Measurements from ENCODE around the gene PDK1. TPM values are rescaled to one million over a fixed set of nuclear protein-coding genes. Genes with fewer than 3 reads are reported as not detected.
A peak's percentile ranks its signal among the peaks of the same experiment; 100 is the strongest.

Gene PDK1
- total RNA-seq, 4 donors from 2014 or later: 12.4 to 25.6 (median 19.2) TPM

DNA sequence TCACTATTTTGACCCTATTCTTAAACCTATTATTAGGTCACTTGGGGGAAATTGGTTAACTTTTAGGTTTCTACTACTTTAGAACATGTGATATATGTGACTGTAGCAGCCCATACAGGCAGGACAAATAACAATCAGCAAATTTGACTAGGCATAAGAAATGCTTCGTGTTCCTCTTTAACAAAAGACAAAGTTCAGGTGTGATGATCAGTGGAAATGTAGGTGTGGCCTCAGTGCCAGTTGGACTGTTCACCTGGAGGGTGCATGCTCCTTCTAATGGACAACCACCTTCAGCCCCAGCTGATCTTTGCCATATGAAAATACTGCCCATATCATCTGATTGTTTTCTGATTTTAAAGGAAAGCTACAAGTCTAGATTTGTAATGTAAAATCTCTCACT is 6.4 kb downstream of the PDK1 start:
- Histone ChIP-seq H3K27me3 (no peaks in the 10 kb centered on the region), H3K27ac (no peak overlapping the region), H3K9me3 (no peaks in the 10 kb centered on the region), H3K4me3 (no peak overlapping the region), H3K4me1 (peaks cover 0 to 3% (median 0%) of the 10 kb centered on the region in 4 donors), H3K36me3 (peaks cover 0 to 25% (median 0%) of the 10 kb centered on the region in 3 donors)
- no peak for TF ChIP-seq POLR2A (IDR thresholded peaks at IDR 0.05)
- TF ChIP-seq, protein P1, sequence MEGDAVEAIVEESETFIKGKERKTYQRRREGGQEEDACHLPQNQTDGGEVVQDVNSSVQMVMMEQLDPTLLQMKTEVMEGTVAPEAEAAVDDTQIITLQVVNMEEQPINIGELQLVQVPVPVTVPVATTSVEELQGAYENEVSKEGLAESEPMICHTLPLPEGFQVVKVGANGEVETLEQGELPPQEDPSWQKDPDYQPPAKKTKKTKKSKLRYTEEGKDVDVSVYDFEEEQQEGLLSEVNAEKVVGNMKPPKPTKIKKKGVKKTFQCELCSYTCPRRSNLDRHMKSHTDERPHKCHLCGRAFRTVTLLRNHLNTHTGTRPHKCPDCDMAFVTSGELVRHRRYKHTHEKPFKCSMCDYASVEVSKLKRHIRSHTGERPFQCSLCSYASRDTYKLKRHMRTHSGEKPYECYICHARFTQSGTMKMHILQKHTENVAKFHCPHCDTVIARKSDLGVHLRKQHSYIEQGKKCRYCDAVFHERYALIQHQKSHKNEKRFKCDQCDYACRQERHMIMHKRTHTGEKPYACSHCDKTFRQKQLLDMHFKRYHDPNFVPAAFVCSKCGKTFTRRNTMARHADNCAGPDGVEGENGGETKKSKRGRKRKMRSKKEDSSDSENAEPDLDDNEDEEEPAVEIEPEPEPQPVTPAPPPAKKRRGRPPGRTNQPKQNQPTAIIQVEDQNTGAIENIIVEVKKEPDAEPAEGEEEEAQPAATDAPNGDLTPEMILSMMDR (IDR thresholded peaks at IDR 0.05): no peak
- peak in 1 of 3 donors; percentile 62 for DNase-seq

DNA sequence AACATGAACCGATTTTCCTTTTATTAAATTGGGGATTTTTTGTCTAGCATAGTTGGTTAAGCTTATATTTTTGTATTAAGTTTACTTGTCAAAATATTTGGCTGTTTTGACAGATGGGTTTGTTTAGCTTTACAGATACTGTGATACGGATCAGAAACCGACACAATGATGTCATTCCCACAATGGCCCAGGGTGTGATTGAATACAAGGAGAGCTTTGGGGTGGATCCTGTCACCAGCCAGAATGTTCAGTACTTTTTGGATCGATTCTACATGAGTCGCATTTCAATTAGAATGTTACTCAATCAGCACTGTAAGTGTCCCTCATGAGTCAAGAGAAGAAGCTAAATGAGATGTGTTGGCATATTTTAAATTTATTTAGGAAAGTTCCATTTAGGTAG is 8.5 kb downstream of the PDK1 start:
- TF ChIP-seq, protein P1 (IDR thresholded peaks at IDR 0.05): no peak
- TF ChIP-seq POLR2A (IDR thresholded peaks at IDR 0.05): no peak
- H3K36me3 ChIP-seq: peaks cover 0 to 25% (median 0%) of the 10 kb centered on the region in 3 donors
- H3K27ac ChIP-seq: no peak overlapping the region
- no peaks in the 10 kb centered on the region for H3K27me3 ChIP-seq
- H3K4me3 ChIP-seq: no peak overlapping the region
- no peak for DNase-seq
- H3K4me1 ChIP-seq: no peaks in the 10 kb centered on the region
- no peaks in the 10 kb centered on the region for H3K9me3 ChIP-seq

DNA sequence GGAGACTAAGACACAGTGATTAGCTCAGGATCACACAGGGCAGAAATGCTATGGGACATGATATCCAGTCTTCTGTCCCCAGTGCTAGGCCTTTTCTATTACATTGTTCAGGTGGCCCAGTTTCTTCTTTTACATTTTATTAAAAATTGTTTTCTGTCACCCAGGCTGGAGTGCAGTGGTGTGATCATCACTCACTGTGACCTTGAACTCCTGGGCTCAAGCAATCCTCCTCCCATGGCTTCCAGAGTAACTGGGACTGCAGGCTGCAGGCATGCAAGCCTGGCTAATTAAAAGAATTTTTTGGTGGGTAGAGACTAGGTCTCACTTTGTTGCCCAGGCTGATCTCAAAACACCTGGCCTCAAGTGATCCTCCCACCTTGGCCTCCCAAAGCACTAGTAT is 15.4 kb downstream of the PDK1 start:
- no peak for DNase-seq
- H3K4me1 ChIP-seq: no peaks in the 10 kb centered on the region
- no peak overlapping the region for H3K27ac ChIP-seq
- H3K27me3 ChIP-seq: no peaks in the 10 kb centered on the region
- TF ChIP-seq, protein P1 (IDR thresholded peaks at IDR 0.05): no peak
- no peak for TF ChIP-seq POLR2A (IDR thresholded peaks at IDR 0.05)
- H3K9me3 ChIP-seq: peaks cover 0 to 14% (median 0%) of the 10 kb centered on the region in 4 donors
- H3K4me3 ChIP-seq: no peak overlapping the region
- peaks cover 0 to 34% (median 0%) of the 10 kb centered on the region in 3 donors for H3K36me3 ChIP-seq

DNA sequence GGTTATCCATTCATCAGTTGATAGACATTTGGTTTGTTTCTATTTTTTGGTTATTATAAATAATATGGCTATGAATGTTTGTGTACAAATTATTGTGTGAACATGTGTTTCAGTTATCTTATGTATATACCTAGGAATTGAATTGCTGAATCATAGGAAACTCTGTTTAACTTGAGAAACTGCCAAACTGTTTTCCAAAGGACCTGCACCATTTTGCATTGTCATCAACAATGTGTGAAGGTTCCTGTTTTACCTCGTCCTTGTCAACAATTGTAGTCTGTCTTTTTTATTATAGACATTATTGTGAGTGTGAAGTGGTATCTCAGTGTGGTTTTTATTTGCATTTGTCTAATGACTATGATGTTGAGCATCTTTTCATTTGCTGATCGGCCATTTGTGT is 17.1 kb downstream of the PDK1 start:
- no peaks in the 10 kb centered on the region for H3K27me3 ChIP-seq
- TF ChIP-seq POLR2A (IDR thresholded peaks at IDR 0.05): no peak
- peaks cover 0 to 42% (median 0%) of the 10 kb centered on the region in 3 donors for H3K36me3 ChIP-seq

DNA sequence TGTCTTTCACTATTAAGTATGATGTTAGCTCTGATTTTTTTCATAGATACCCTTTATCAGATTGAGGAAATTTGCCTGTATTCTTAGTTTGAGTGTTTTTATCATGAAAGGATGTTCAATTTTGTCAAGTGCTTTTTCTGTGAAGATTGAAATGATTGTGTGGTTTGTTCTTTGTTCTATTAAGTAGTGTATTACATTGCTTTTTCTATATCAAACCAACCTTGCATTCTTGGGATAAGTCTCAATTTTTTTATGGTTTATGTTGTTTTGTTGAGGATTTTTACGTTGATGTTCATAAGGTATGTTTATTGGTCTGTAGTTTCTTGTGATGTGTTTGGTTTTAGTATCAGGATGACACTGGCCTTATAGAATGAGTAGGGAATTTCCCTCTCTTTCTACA is 19.1 kb downstream of the PDK1 start:
- no peak overlapping the region for H3K27ac ChIP-seq
- TF ChIP-seq, protein P1 (IDR thresholded peaks at IDR 0.05): no peak
- no peak for TF ChIP-seq POLR2A (IDR thresholded peaks at IDR 0.05)

More for the DNA sequence above, 17.1 kb downstream of the PDK1 start:
- peaks cover 0 to 18% (median 0%) of the 10 kb centered on the region in 4 donors for H3K9me3 ChIP-seq
- no peak overlapping the region for H3K4me3 ChIP-seq
- no peak for DNase-seq
- no peak overlapping the region for H3K27ac ChIP-seq
- no peaks in the 10 kb centered on the region for H3K4me1 ChIP-seq

DNA sequence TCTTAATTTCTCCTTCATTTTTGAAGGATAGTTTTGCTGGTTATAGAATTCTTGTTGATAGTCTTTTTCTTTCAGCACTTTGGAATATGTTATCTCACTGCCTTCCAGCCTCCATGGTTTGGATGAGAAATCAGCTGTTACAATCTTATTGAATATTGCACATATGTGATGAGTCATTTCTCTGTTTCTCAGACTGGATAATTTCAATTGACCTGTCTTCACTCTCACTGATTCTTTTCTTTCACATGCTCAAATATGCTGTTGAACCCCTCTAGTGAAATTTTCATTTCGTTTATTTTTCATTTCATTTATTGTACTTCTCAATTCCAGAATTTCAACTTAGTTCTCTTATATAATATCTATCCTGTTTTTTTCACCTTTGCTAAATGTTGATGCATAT is 22.2 kb downstream of the PDK1 start:
- no peak overlapping the region for H3K27ac ChIP-seq
- TF ChIP-seq, protein P1 (IDR thresholded peaks at IDR 0.05): no peak
- TF ChIP-seq POLR2A (IDR thresholded peaks at IDR 0.05): no peak
- H3K36me3 ChIP-seq: peaks cover 0 to 33% (median 0%) of the 10 kb centered on the region in 3 donors
- no peak overlapping the region for H3K4me3 ChIP-seq
- no peaks in the 10 kb centered on the region for H3K27me3 ChIP-seq
- H3K4me1 ChIP-seq: no peaks in the 10 kb centered on the region
- H3K9me3 ChIP-seq: peaks cover 0 to 20% (median 0%) of the 10 kb centered on the region in 4 donors
- DNase-seq: no peak

More for the DNA sequence above, 19.1 kb downstream of the PDK1 start:
- Histone ChIP-seq H3K36me3 (peaks cover 0 to 39% (median 0%) of the 10 kb centered on the region in 3 donors), H3K4me3 (no peak overlapping the region), H3K9me3 (peaks cover 0 to 20% (median 0%) of the 10 kb centered on the region in 4 donors), H3K4me1 (no peaks in the 10 kb centered on the region), H3K27me3 (no peaks in the 10 kb centered on the region)
- DNase-seq: no peak

Measured in Peyer's patch (tissue), 4 donors.